HEK293 (cell line): ENCODE results near the gene LGALS16.
"Not testable (repeated sequence)": the region's sequence is repeated elsewhere in the genome, so short reads cannot be mapped to it uniquely, and the experiment has no call there.

Experiments used
- CTCF ChIA-PET: fragments of 350-600 bp; formaldehyde crosslinking; extraction: SDS; loops from one replicate; lab custom pipeline; 2021; ENCODE audit warnings: antibody characterized with exemption; lab: Yijun Ruan, JAX
- POLR2A ChIA-PET: fragments of 300-600 bp; formaldehyde crosslinking; extraction: SDS; loops from one replicate; lab custom pipeline; 2020; ENCODE audit warnings: antibody characterized with exemption, inconsistent platforms; lab: Yijun Ruan, JAX
- H3K27ac ChIP-seq: fragments of 200-500 bp; sonication (Bioruptor generic); 2 replicates; pipeline ENCODE4 v1.5.1; 2014; ENCODE audit warnings: low read depth, low read length, control low read depth, inconsistent platforms; ENCODE audit errors: extremely low read depth
- H3K36me3 ChIP-seq, 2 experiments: fragments of 200-500 bp in 1 of 2; sonication (Bioruptor generic) in 1 of 2; 1 replicate in 1 of 2; 2 replicates in 1 of 2; pipeline ENCODE4 v1.5.1; 2014 to 2017; ENCODE audit warnings: inconsistent platforms in 2 of 2, low read length in 2 of 2; ENCODE audit not compliant: control insufficient read depth in 2 of 2, insufficient read depth in 1 of 2
- H3K4me1 ChIP-seq: fragments of 200-500 bp; sonication (Bioruptor generic); 2 replicates; pipeline ENCODE4 v1.5.1; 2014; ENCODE audit warnings: mild to moderate bottlenecking, low read length, inconsistent platforms; ENCODE audit not compliant: control insufficient read depth, insufficient read depth
- H3K4me3 ChIP-seq: 2 replicates; pipeline ENCODE4 v1.5.1; 2011; ENCODE audit warnings: low read depth, mild to moderate bottlenecking, control low read depth, low read length, moderate library complexity
- H3K9me3 ChIP-seq: fragments of 200-500 bp; sonication (Bioruptor generic); 2 replicates; pipeline ENCODE4 v1.5.1; 2014; ENCODE audit warnings: low read depth, low read length, inconsistent platforms; ENCODE audit not compliant: control insufficient read depth, insufficient read depth
- CTCF ChIP-seq: fragments of 450-650 bp; formaldehyde crosslinking; IDR thresholded peaks from 2 replicates; pipeline ENCODE4 v1.5.1; 2016; ENCODE audit warnings: missing biosample characterization, missing genetic modification characterization
- KLF9 ChIP-seq: fragments of 450-650 bp; formaldehyde crosslinking; IDR thresholded peaks from 2 replicates; pipeline ENCODE4 v1.5.1; 2016; ENCODE audit warnings: missing biosample characterization, missing genetic modification characterization, low read depth
- ZNF114 ChIP-seq: fragments of 450-650 bp; formaldehyde crosslinking; IDR thresholded peaks from 2 replicates; pipeline ENCODE4 v1.5.0; 2017; ENCODE audit warnings: missing biosample characterization, missing genetic modification characterization
- ZNF146 ChIP-seq: fragments of 450-650 bp; formaldehyde crosslinking; IDR thresholded peaks from 2 replicates; pipeline ENCODE4 v1.5.1; 2016; ENCODE audit warnings: missing biosample characterization, missing genetic modification characterization
- ZNF174 ChIP-seq: fragments of 450-650 bp; formaldehyde crosslinking; IDR thresholded peaks from 2 replicates; pipeline ENCODE4 v1.5.0; 2017; ENCODE audit warnings: missing biosample characterization, mild to moderate bottlenecking, missing genetic modification characterization
- ZNF26 ChIP-seq: fragments of 450-650 bp; formaldehyde crosslinking; IDR thresholded peaks from 2 replicates; pipeline ENCODE4 v1.5.1; 2016; ENCODE audit warnings: missing biosample characterization, missing genetic modification characterization
- ZNF266 ChIP-seq: fragments of 450-650 bp; formaldehyde crosslinking; IDR thresholded peaks from 2 replicates; pipeline ENCODE4 v1.5.1; 2016; ENCODE audit warnings: missing biosample characterization, missing genetic modification characterization, low read depth
- ZNF398 ChIP-seq: fragments of 450-650 bp; formaldehyde crosslinking; IDR thresholded peaks from 2 replicates; pipeline ENCODE4 v1.5.1; 2017; ENCODE audit warnings: missing biosample characterization, missing genetic modification characterization
- ZNF416 ChIP-seq: fragments of 450-650 bp; formaldehyde crosslinking; IDR thresholded peaks from 2 replicates; pipeline ENCODE4 v1.5.1; 2016; ENCODE audit warnings: missing biosample characterization, missing genetic modification characterization
- ZNF548 ChIP-seq: fragments of 450-650 bp; formaldehyde crosslinking; IDR thresholded peaks from 2 replicates; pipeline ENCODE4 v1.5.1; 2016; ENCODE audit warnings: missing biosample characterization, missing genetic modification characterization
- ZNF585B ChIP-seq: fragments of 450-650 bp; formaldehyde crosslinking; IDR thresholded peaks from 2 replicates; pipeline ENCODE4 v1.5.1; 2016; ENCODE audit warnings: missing biosample characterization, missing genetic modification characterization
- ZNF610 ChIP-seq: fragments of 450-650 bp; formaldehyde crosslinking; IDR thresholded peaks from 2 replicates; pipeline ENCODE4 v1.5.1; 2016; ENCODE audit warnings: missing biosample characterization, missing genetic modification characterization, borderline replicate concordance
- ZNF707 ChIP-seq: fragments of 450-650 bp; formaldehyde crosslinking; IDR thresholded peaks from 2 replicates; pipeline ENCODE4 v1.5.1; 2016; ENCODE audit warnings: missing biosample characterization, missing genetic modification characterization
- ZSCAN30 ChIP-seq: fragments of 450-650 bp; IDR thresholded peaks from 2 replicates; pipeline ENCODE4 v1.5.1; 2018; ENCODE audit warnings: missing biosample characterization, mild to moderate bottlenecking, missing genetic modification characterization, moderate library complexity
- TF ChIP-seq, protein P1 (sequence below): fragments of 450-650 bp; formaldehyde crosslinking; IDR thresholded peaks from 2 replicates; pipeline ENCODE4 v1.5.1; 2016; ENCODE audit warnings: missing biosample characterization, missing genetic modification characterization

The LGALS16 gene

DNA sequence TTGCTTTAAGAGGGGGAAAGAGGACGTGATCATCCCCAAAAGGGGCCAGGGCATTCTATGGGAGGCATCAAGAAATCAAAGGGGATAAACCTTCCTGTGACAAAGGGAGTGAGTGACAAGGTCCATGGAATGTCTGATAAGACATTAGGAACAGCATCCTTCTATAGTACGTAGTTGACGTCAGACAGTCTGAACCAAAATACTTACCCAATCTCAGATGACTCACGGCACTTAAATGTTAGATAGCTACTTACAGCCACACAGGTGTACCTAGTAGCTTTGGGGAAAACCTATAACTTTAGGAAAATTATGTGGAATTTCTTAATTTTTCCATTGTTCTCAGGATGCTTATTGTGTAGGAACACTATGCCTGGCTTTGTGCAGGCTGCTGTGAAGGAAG lies 4.9 kb downstream of the LGALS16 start (continued):
- no peak for TF ChIP-seq CTCF
- TF ChIP-seq, all 188 proteins: peak for 0

DNA sequence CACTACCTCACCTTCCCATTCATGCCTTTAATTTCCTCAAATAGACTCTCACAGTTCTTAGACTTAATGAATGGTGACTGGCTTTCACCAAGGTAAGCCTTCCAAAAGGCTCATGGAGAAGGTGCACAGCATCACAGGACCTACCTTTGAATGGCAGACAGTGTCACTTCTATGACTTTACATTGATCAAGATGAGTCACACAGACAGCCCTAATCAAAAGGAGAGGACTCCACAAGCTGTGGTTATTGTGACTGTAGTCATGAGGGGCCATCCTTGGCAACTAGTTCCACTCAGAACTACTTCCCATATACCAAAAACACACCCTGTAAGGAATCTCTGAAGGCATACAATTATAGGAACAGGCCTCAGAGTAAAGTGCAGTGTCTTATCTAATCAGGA lies 5.9 kb downstream of the LGALS16 start:
- TF ChIP-seq ZNF174 (no peak), ZNF398 (no peak), ZNF416 (no peak), ZNF707 (tag by site-specific recombination) (no peak), ZNF548 (no peak)
- TF ChIP-seq, protein P1, sequence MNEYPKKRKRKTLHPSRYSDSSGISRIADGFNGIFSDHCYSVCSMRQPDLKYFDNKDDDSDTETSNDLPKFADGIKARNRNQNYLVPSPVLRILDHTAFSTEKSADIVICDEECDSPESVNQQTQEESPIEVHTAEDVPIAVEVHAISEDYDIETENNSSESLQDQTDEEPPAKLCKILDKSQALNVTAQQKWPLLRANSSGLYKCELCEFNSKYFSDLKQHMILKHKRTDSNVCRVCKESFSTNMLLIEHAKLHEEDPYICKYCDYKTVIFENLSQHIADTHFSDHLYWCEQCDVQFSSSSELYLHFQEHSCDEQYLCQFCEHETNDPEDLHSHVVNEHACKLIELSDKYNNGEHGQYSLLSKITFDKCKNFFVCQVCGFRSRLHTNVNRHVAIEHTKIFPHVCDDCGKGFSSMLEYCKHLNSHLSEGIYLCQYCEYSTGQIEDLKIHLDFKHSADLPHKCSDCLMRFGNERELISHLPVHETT (tag by site-specific recombination), result no peak
- Histone ChIP-seq H3K4me1 (no peaks in the 10 kb centered on the region), H3K36me3 (no peaks in the 10 kb centered on the region), H3K9me3 (no peaks in the 10 kb centered on the region; the same call in 1 of the 2 replicates), H3K27ac (no peak overlapping the region), H3K4me3 (no peak overlapping the region)
- POLR2A ChIA-PET, result interaction anchor here (0.6 kb wide), 1 partner anchor 16 kb away, joined by 3 read pairs; no protein-coding TSS in a partner anchor
- CTCF ChIA-PET, result interaction anchor here (0.7 to 2.0 kb wide), 2 partner anchors 10 to 140 kb away, joined by 3 to 9 read pairs; no protein-coding TSS in a partner anchor

DNA sequence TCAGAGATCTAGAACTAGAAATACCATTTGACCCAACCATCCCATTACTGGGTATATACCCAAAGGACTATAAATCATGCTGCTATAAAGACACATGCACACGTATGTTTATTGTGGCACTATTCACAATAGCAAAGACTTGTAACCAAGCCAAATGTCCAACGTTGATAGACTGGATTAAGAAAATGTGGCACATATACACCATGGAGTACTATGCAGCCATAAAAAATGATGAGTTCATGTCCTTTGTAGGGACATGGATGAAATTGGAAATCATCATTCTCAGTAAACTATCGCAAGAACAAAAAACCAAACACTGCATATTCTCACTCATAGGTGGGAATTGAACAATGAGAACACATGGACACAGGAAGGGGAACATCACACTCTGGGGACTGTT lies 14.1 kb downstream of the LGALS16 start:
- not testable (repeated sequence) for H3K4me3 ChIP-seq, H3K4me1 ChIP-seq, H3K27ac ChIP-seq, H3K9me3 ChIP-seq, H3K36me3 ChIP-seq
- ChIA-PET POLR2A (interaction anchor here (1.2 kb wide), 1 partner anchor 234 kb away, joined by 3 read pairs; the partner anchor contains the start of gene RPS16), CTCF (interaction anchor here (0.7 to 5.7 kb wide), 4 partner anchors 120 to 263 kb away, joined by 3 to 148 read pairs (median 5); partner anchors contain the start of gene ZFP36)
- peak; percentile 91 for TF ChIP-seq ZNF146 (tag by site-specific recombination)

DNA sequence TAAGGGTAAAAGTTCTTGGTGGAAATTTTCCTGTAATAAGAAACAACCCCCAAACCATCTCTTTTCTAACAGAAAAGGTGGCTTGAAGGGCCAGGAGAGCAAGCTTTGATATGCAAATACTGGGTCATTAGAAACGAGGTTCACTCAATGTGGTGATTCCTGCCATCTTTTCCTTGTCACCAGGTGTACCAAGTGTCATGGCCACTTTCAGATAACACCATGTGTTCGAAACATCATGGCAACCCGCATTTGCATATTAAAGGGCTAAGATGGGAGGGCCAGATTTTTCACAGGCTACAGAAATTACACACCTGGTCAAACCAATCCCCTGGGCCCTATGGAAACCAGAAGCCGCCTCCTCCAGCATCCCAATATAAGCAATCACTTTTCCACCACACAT lies 15.3 kb downstream of the LGALS16 start:
- Histone ChIP-seq H3K27ac (no peak overlapping the region), H3K4me1 (no peaks in the 10 kb centered on the region), H3K36me3 (no peaks in the 10 kb centered on the region), H3K9me3 (no peaks in the 10 kb centered on the region; the same call in none of the 2 replicates)
- ChIA-PET CTCF (interaction anchor here (0.5 to 5.7 kb wide), 19 partner anchors 8 to 420 kb away, joined by 3 to 148 read pairs (median 8); partner anchors contain the start of genes DLL3, EID2 and SUPT5H), POLR2A (interaction anchor here (1.2 kb wide), 1 partner anchor 235 kb away, joined by 3 read pairs; the partner anchor contains the start of gene RPS16)
- TF ChIP-seq ZNF266 (tag by site-specific recombination) (no peak), ZSCAN30 (tag by site-specific recombination) (no peak), ZNF26 (tag by site-specific recombination) (no peak), KLF9 (no peak), ZNF610 (tag by site-specific recombination) (no peak), ZNF585B (no peak), ZNF114 (tag by site-specific recombination) (no peak)
- TF ChIP-seq, all 188 proteins: peak for 0
- no peak overlapping the region for H3K4me3 ChIP-seq
